Measurements from ENCODE around the gene TRAPPC2. TPM values are rescaled to one million over a fixed set of nuclear protein-coding genes. Genes with fewer than 3 reads are reported as not detected.

The TRAPPC2 gene
- total RNA-seq, 2 experiments from 2014 or later, result 21.6 to 23.2 TPM

- H3K36me3 Mint-ChIP-seq (ENCODE audit: low read depth), result peaks cover 67% of the 10 kb centered on the region
- peak overlapping the region; percentile 83 for H3K27ac Mint-ChIP-seq
- H3K27me3 Mint-ChIP-seq (ENCODE audit: low read depth), result no peaks in the 10 kb centered on the region
- H3K4me3 Mint-ChIP-seq, result no peak overlapping the region
- CTCF ChIA-PET, result interaction anchor here (1.7 kb wide), 2 partner anchors 21 to 30 kb away, joined by 3 to 4 read pairs; no protein-coding TSS in a partner anchor
- no peaks in the 10 kb centered on the region for H3K9me3 Mint-ChIP-seq (ENCODE audit: insufficient read depth)
- peaks cover 41% of the 10 kb centered on the region for H3K4me1 Mint-ChIP-seq (ENCODE audit: low read depth)
- peak; percentile 35 for DNase-seq
- peak; percentile 67 for ATAC-seq
- POLR2A ChIA-PET, result interaction anchor here (0.8 to 4.8 kb wide), 3 partner anchors 12 to 15 kb away, joined by 3 to 25 read pairs (median 4); partner anchors contain the start of genes OFD1 and TRAPPC2
These were observed 15.1 kb downstream of the TRAPPC2 start for GRCh38 chrX:13719192-13719856.

- Mint-ChIP-seq H3K36me3 (ENCODE audit: low read depth) (peaks cover 58% of the 10 kb centered on the region), H3K27me3 (ENCODE audit: low read depth) (no peaks in the 10 kb centered on the region), H3K4me3 (no peak overlapping the region), H3K27ac (peak overlapping the region; percentile 79), H3K4me1 (ENCODE audit: low read depth) (peaks cover 35% of the 10 kb centered on the region), H3K9me3 (ENCODE audit: insufficient read depth) (no peaks in the 10 kb centered on the region)
- DNase-seq (no peak), ATAC-seq (no peak)
- POLR2A ChIA-PET, result interaction anchor here (4.8 kb wide), 1 partner anchor 17 kb away, joined by 25 read pairs; the partner anchor contains the start of genes OFD1 and TRAPPC2
- CTCF ChIA-PET, result no interaction called here
These were observed 16.5 kb downstream of the TRAPPC2 start for GRCh38 chrX:13717700-13718472.

GRCh38 chrX:13716905-13717304 is 17.5 kb downstream of the TRAPPC2 start:
- POLR2A ChIA-PET, result interaction anchor here (4.8 kb wide), 1 partner anchor 18 kb away, joined by 25 read pairs; the partner anchor contains the start of genes OFD1 and TRAPPC2

GRCh38 chrX:13716455-13716854 is 18.0 kb downstream of the TRAPPC2 start:
- peak overlapping the region; percentile 43 for H3K27ac Mint-ChIP-seq
- POLR2A ChIA-PET, result interaction anchor here (4.8 kb wide), 1 partner anchor 18 kb away, joined by 25 read pairs; the partner anchor contains the start of genes OFD1 and TRAPPC2
- no peaks in the 10 kb centered on the region for H3K9me3 Mint-ChIP-seq (ENCODE audit: insufficient read depth)

More at GRCh38 chrX:13716905-13717304, 17.5 kb downstream of the TRAPPC2 start:
- Mint-ChIP-seq H3K36me3 (ENCODE audit: low read depth) (peaks cover 58% of the 10 kb centered on the region), H3K4me1 (ENCODE audit: low read depth) (peaks cover 29% of the 10 kb centered on the region), H3K4me3 (no peak overlapping the region), H3K9me3 (ENCODE audit: insufficient read depth) (no peaks in the 10 kb centered on the region), H3K27ac (peak overlapping the region; percentile 57), H3K27me3 (ENCODE audit: low read depth) (no peaks in the 10 kb centered on the region)
- ATAC-seq (no peak), DNase-seq (peak; percentile 37)
- CTCF ChIA-PET, result no interaction called here

GRCh38 chrX:13711141-13711540 is 23.3 kb downstream of the TRAPPC2 start:
- Mint-ChIP-seq H3K27ac (no peak overlapping the region), H3K4me3 (no peak overlapping the region)
- CTCF ChIA-PET, result interaction anchor here (0.9 kb wide), 1 partner anchor 11 kb away, joined by 3 read pairs; no protein-coding TSS in a partner anchor

More at GRCh38 chrX:13716455-13716854, 18.0 kb downstream of the TRAPPC2 start:
- CTCF ChIA-PET, result no interaction called here
- Mint-ChIP-seq H3K4me3 (no peak overlapping the region), H3K4me1 (ENCODE audit: low read depth) (peaks cover 28% of the 10 kb centered on the region), H3K27me3 (ENCODE audit: low read depth) (no peaks in the 10 kb centered on the region), H3K36me3 (ENCODE audit: low read depth) (peaks cover 59% of the 10 kb centered on the region)
- ATAC-seq, result no peak
- DNase-seq, result no peak

GRCh38 chrX:13703589-13703988 is 30.8 kb downstream of the TRAPPC2 start:
- peaks cover 21% of the 10 kb centered on the region for H3K36me3 Mint-ChIP-seq (ENCODE audit: low read depth)
- H3K4me1 Mint-ChIP-seq (ENCODE audit: low read depth), result peaks cover 19% of the 10 kb centered on the region
- no peaks in the 10 kb centered on the region for H3K9me3 Mint-ChIP-seq (ENCODE audit: insufficient read depth)
- no peaks in the 10 kb centered on the region for H3K27me3 Mint-ChIP-seq (ENCODE audit: low read depth)
- DNase-seq (no peak), ATAC-seq (no peak)
- CTCF ChIA-PET, result no interaction called here
- no peak overlapping the region for H3K4me3 Mint-ChIP-seq
- H3K27ac Mint-ChIP-seq, result no peak overlapping the region
- POLR2A ChIA-PET, result no interaction called here

More at GRCh38 chrX:13711141-13711540, 23.3 kb downstream of the TRAPPC2 start:
- no peak for DNase-seq
- H3K9me3 Mint-ChIP-seq (ENCODE audit: insufficient read depth), result no peaks in the 10 kb centered on the region
- H3K36me3 Mint-ChIP-seq (ENCODE audit: low read depth), result peaks cover 47% of the 10 kb centered on the region
- no peaks in the 10 kb centered on the region for H3K27me3 Mint-ChIP-seq (ENCODE audit: low read depth)
- no peaks in the 10 kb centered on the region for H3K4me1 Mint-ChIP-seq (ENCODE audit: low read depth)
- POLR2A ChIA-PET, result no interaction called here
- ATAC-seq, result no peak

- DNase-seq, result no peak
- CTCF ChIA-PET, result no interaction called here
- POLR2A ChIA-PET, result no interaction called here
- Mint-ChIP-seq H3K27me3 (ENCODE audit: low read depth) (no peaks in the 10 kb centered on the region), H3K4me1 (ENCODE audit: low read depth) (peaks cover 19% of the 10 kb centered on the region), H3K36me3 (ENCODE audit: low read depth) (peaks cover 18% of the 10 kb centered on the region), H3K27ac (no peak overlapping the region), H3K4me3 (no peak overlapping the region), H3K9me3 (ENCODE audit: insufficient read depth) (no peaks in the 10 kb centered on the region)
- ATAC-seq, result no peak
These were observed 31.3 kb downstream of the TRAPPC2 start for GRCh38 chrX:13703135-13703534.

GRCh38 chrX:13702111-13702789 is 32.2 kb downstream of the TRAPPC2 start:
- Mint-ChIP-seq H3K27me3 (ENCODE audit: low read depth) (no peaks in the 10 kb centered on the region), H3K4me3 (no peak overlapping the region), H3K4me1 (ENCODE audit: low read depth) (peaks cover 21% of the 10 kb centered on the region), H3K27ac (peak overlapping the region; percentile 47), H3K36me3 (ENCODE audit: low read depth) (peaks cover 15% of the 10 kb centered on the region), H3K9me3 (ENCODE audit: insufficient read depth) (no peaks in the 10 kb centered on the region)
- DNase-seq (no peak), ATAC-seq (no peak)
- POLR2A ChIA-PET, result no interaction called here
- CTCF ChIA-PET, result interaction anchor here (0.5 to 1.3 kb wide), 2 partner anchors 20 to 763 kb away, joined by 3 to 4 read pairs; no protein-coding TSS in a partner anchor

- ChIA-PET CTCF (no interaction called here), POLR2A (no interaction called here)
- Mint-ChIP-seq H3K36me3 (ENCODE audit: low read depth) (peaks cover 16% of the 10 kb centered on the region), H3K4me3 (no peak overlapping the region), H3K4me1 (ENCODE audit: low read depth) (peaks cover 27% of the 10 kb centered on the region), H3K27me3 (ENCODE audit: low read depth) (no peaks in the 10 kb centered on the region), H3K9me3 (ENCODE audit: insufficient read depth) (no peaks in the 10 kb centered on the region), H3K27ac (no peak overlapping the region)
- ATAC-seq, result no peak
- no peak for DNase-seq
These were observed 34.0 kb downstream of the TRAPPC2 start for GRCh38 chrX:13700380-13700779.

GRCh38 chrX:13699183-13699826 is 35.1 kb downstream of the TRAPPC2 start:
- no peaks in the 10 kb centered on the region for H3K27me3 Mint-ChIP-seq (ENCODE audit: low read depth)
- H3K27ac Mint-ChIP-seq, result no peak overlapping the region
- no peak for DNase-seq
- ChIA-PET POLR2A (interaction anchor here (0.7 kb wide), 1 partner anchor 9 kb away, joined by 3 read pairs; no protein-coding TSS in a partner anchor), CTCF (interaction anchor here (0.9 to 1.4 kb wide), 2 partner anchors 47 to 332 kb away, joined by 3 to 4 read pairs; no protein-coding TSS in a partner anchor)
- no peak for ATAC-seq
- H3K4me3 Mint-ChIP-seq, result no peak overlapping the region
- H3K9me3 Mint-ChIP-seq (ENCODE audit: insufficient read depth), result no peaks in the 10 kb centered on the region
- peaks cover 17% of the 10 kb centered on the region for H3K36me3 Mint-ChIP-seq (ENCODE audit: low read depth)
- H3K4me1 Mint-ChIP-seq (ENCODE audit: low read depth), result peaks cover 38% of the 10 kb centered on the region

- Mint-ChIP-seq H3K9me3 (ENCODE audit: insufficient read depth) (no peaks in the 10 kb centered on the region), H3K4me1 (ENCODE audit: low read depth) (peaks cover 43% of the 10 kb centered on the region), H3K4me3 (no peak overlapping the region), H3K27ac (no peak overlapping the region), H3K27me3 (ENCODE audit: low read depth) (no peaks in the 10 kb centered on the region), H3K36me3 (ENCODE audit: low read depth) (peaks cover 18% of the 10 kb centered on the region)
- POLR2A ChIA-PET, result no interaction called here
- CTCF ChIA-PET, result interaction anchor here (0.9 to 1.5 kb wide), 3 partner anchors 21 to 333 kb away, joined by 3 to 4 read pairs (median 4); no protein-coding TSS in a partner anchor
- ATAC-seq, result no peak
- no peak for DNase-seq
These were observed 36.0 kb downstream of the TRAPPC2 start for GRCh38 chrX:13698432-13698831.

Measured in activated CD8-positive, alpha-beta T cell treated with anti-CD3 and anti-CD28 coated beads, Interleukin-2, amount 10 ng/mL, durations not matched to agents 7 days and 5 days (primary cell).